Skin of body (tissue), 2 donors: Measurements from ENCODE around the gene ARRDC1. TPM values are rescaled to one million over a fixed set of nuclear protein-coding genes. Genes with fewer than 3 reads are reported as not detected.
"Not testable (repeated sequence)": the region's sequence is repeated elsewhere in the genome, so short reads cannot be mapped to it uniquely, and the experiment has no call there.

Source experiments
- DNase-seq: peaks from one replicate; lab custom pipeline; 2025; lab: John Stamatoyannopoulos, UW
- total RNA-seq: library from RNA; depleted of rRNA; stranded (reverse); fragments of >200 nt; gene quantifications from one replicate; pipeline ENCODE4 v1.2.3, GENCODE V29; 2014

Gene ARRDC1
- 21.9 TPM for total RNA-seq

- DNase-seq: peak; percentile 90
These were observed at the start of gene ARRDC1 for GRCh38 chr9:137605121-137606004. Gene ARRDC1, plus strand, starts transcription at chr9:137605686. Its CDS starts 32 bp downstream, at chr9:137605718.

- no peak for DNase-seq
These were observed 49.2 kb upstream of the ARRDC1 start for GRCh38 chr9:137556069-137556838.

- DNase-seq: no peak
These were observed 47.4 kb upstream of the ARRDC1 start for GRCh38 chr9:137558127-137558526.

- no peak for DNase-seq
These were observed 41.4 kb upstream of the ARRDC1 start for GRCh38 chr9:137564134-137564533.

- no peak for DNase-seq
These were observed 40.6 kb upstream of the ARRDC1 start for GRCh38 chr9:137564817-137565411.

- not testable (repeated sequence) for DNase-seq
These were observed 37.0 kb upstream of the ARRDC1 start for GRCh38 chr9:137568445-137568844.

- DNase-seq: no peak
These were observed 35.8 kb upstream of the ARRDC1 start for GRCh38 chr9:137569609-137570203.

GRCh38 chr9:137570566-137570965 is 34.9 kb upstream of the ARRDC1 start:
- DNase-seq: no peak

GRCh38 chr9:137574192-137574591 is 31.3 kb upstream of the ARRDC1 start:
- DNase-seq: no peak

- no peak for DNase-seq
These were observed 30.1 kb upstream of the ARRDC1 start for GRCh38 chr9:137575364-137575715.

GRCh38 chr9:137575716-137576411 is 29.6 kb upstream of the ARRDC1 start:
- DNase-seq: no peak

- peak; percentile 77 for DNase-seq
These were observed 26.8 kb upstream of the ARRDC1 start, which contains the start of gene DPH7 for GRCh38 chr9:137578518-137579258. Gene DPH7, minus strand, starts transcription at chr9:137578925. Its CDS starts 148 bp downstream, at chr9:137578777.

GRCh38 chr9:137579259-137579604 is 26.3 kb upstream of the ARRDC1 start:
- DNase-seq: no peak

- no peak for DNase-seq
These were observed 25.1 kb upstream of the ARRDC1 start for GRCh38 chr9:137580209-137580953.

- no peak for DNase-seq
These were observed 24.5 kb upstream of the ARRDC1 start for GRCh38 chr9:137580954-137581322.

GRCh38 chr9:137581361-137582285 is 23.9 kb upstream of the ARRDC1 start:
- no peak for DNase-seq

GRCh38 chr9:137582286-137582860 is 23.1 kb upstream of the ARRDC1 start:
- DNase-seq: no peak

- DNase-seq: no peak
These were observed 22.1 kb upstream of the ARRDC1 start for GRCh38 chr9:137583347-137583746.
